Loucy (cell line): ENCODE measurements around the gene IMPACT.

Source experiments
- H2AFZ ChIP-seq: fragments of 200-600 bp; sonication (generic); 2 replicates; pipeline ENCODE4 v1.6.0; 2016; ENCODE audit warnings: antibody characterized with exemption, mild to moderate bottlenecking, low read length, moderate library complexity
- H3F3A ChIP-seq: fragments of 200-600 bp; 2 replicates; pipeline ENCODE4 v1.6.0; 2016; ENCODE audit warnings: antibody characterized with exemption, low read depth, mild to moderate bottlenecking
- H3K27me3 ChIP-seq: fragments of 200-600 bp; sonication (generic); 2 replicates; pipeline ENCODE4 v1.6.1; 2014; ENCODE audit warnings: low read length, mild to moderate bottlenecking; ENCODE audit not compliant: insufficient read depth, poor library complexity, severe bottlenecking
- H3K36me3 ChIP-seq: fragments of 200-600 bp; sonication (generic); 2 replicates; pipeline ENCODE4 v1.6.1; 2016; ENCODE audit warnings: low read length; ENCODE audit not compliant: insufficient read depth
- H3K4me1 ChIP-seq: fragments of 200-600 bp; sonication (generic); 2 replicates; pipeline ENCODE4 v1.5.1; 2014; ENCODE audit warnings: low read length, mild to moderate bottlenecking; ENCODE audit not compliant: insufficient read depth, poor library complexity, severe bottlenecking
- H3K4me2 ChIP-seq: fragments of 200-600 bp; sonication (generic); 2 replicates; pipeline ENCODE4 v1.6.0; 2014; ENCODE audit warnings: antibody characterized with exemption, low read length, low read depth, mild to moderate bottlenecking; ENCODE audit not compliant: poor library complexity, severe bottlenecking
- H3K4me3 ChIP-seq: fragments of 200-600 bp; sonication (generic); 2 replicates; pipeline ENCODE4 v1.5.1; 2014; ENCODE audit warnings: low read length, mild to moderate bottlenecking, mixed read lengths; ENCODE audit not compliant: poor library complexity, severe bottlenecking
- H3K79me2 ChIP-seq: fragments of 200-600 bp; sonication (generic); 2 replicates; pipeline ENCODE4 v1.6.1; 2014; ENCODE audit warnings: low read length; ENCODE audit not compliant: insufficient read depth
- H3K9ac ChIP-seq: fragments of 200-600 bp; sonication (generic); 2 replicates; pipeline ENCODE4 v1.6.0; 2014; ENCODE audit warnings: mild to moderate bottlenecking, low read depth, low read length, moderate library complexity; ENCODE audit not compliant: poor library complexity, severe bottlenecking
- H3K9me2 ChIP-seq: fragments of 200-600 bp; sonication (generic); replicated peaks from 2 replicates; pipeline ENCODE4 v1.6.1; 2016; ENCODE audit warnings: low read depth, low read length, mixed read lengths
- H3K9me3 ChIP-seq: fragments of 200-600 bp; sonication (generic); 2 replicates; pipeline ENCODE4 v1.6.1; 2014; ENCODE audit warnings: mild to moderate bottlenecking, antibody characterized with exemption, low read length, low read depth; ENCODE audit not compliant: insufficient read depth
- H4K20me1 ChIP-seq: fragments of 200-600 bp; sonication (generic); 2 replicates; pipeline ENCODE4 v1.6.0; 2014; ENCODE audit warnings: antibody characterized with exemption, low read length, mild to moderate bottlenecking; ENCODE audit not compliant: insufficient read depth, poor library complexity, severe bottlenecking
- EZH2phosphoT487 ChIP-seq: fragments of 200-600 bp; IDR thresholded peaks from 2 replicates; pipeline ENCODE4 v1.6.1; 2018; ENCODE audit warnings: antibody characterized with exemption, mild to moderate bottlenecking, moderate library complexity, borderline replicate concordance
- TF ChIP-seq, protein P1 (sequence below): fragments of 200-600 bp; sonication (generic); conservative IDR thresholded peaks from 2 replicates; pipeline ENCODE4 v1.5.1; 2014; ENCODE audit warnings: mild to moderate bottlenecking, antibody characterized with exemption, low read length

The IMPACT gene

DNA sequence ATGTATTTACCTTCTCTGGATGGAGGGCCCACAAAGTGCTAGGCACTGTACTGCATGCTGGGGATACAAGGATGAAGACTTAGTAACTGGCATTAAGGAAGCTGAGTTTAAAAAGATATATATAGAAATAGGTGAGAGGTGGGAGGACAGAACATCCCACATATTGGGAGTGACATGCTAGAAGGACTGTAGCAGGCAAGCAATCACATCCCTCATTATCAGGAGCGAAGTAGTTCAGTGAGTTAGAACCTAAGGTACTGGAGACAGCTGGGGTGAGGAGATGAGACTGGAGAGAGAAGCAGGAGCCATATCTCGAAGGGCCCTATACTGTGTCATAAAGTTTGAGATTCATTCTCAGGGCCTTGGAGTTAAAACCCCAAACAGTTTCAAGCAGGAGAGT lies 18.0 kb upstream of the IMPACT start:
- Histone ChIP-seq H3K36me3 (no peaks in the 10 kb centered on the region), H4K20me1 (no peaks in the 10 kb centered on the region), H3K4me2 (no peak overlapping the region), H3F3A (no peaks in the 10 kb centered on the region), H3K27me3 (no peaks in the 10 kb centered on the region), H3K4me1 (no peaks in the 10 kb centered on the region), H2AFZ (no peak overlapping the region), H3K4me3 (no peak overlapping the region), H3K9ac (no peak overlapping the region), H3K79me2 (no peaks in the 10 kb centered on the region), H3K9me2 (no peaks in the 10 kb centered on the region), H3K9me3 (no peaks in the 10 kb centered on the region)
- TF ChIP-seq, protein P1, sequence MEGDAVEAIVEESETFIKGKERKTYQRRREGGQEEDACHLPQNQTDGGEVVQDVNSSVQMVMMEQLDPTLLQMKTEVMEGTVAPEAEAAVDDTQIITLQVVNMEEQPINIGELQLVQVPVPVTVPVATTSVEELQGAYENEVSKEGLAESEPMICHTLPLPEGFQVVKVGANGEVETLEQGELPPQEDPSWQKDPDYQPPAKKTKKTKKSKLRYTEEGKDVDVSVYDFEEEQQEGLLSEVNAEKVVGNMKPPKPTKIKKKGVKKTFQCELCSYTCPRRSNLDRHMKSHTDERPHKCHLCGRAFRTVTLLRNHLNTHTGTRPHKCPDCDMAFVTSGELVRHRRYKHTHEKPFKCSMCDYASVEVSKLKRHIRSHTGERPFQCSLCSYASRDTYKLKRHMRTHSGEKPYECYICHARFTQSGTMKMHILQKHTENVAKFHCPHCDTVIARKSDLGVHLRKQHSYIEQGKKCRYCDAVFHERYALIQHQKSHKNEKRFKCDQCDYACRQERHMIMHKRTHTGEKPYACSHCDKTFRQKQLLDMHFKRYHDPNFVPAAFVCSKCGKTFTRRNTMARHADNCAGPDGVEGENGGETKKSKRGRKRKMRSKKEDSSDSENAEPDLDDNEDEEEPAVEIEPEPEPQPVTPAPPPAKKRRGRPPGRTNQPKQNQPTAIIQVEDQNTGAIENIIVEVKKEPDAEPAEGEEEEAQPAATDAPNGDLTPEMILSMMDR, result no peak
- TF ChIP-seq EZH2phosphoT487, result no peak

DNA sequence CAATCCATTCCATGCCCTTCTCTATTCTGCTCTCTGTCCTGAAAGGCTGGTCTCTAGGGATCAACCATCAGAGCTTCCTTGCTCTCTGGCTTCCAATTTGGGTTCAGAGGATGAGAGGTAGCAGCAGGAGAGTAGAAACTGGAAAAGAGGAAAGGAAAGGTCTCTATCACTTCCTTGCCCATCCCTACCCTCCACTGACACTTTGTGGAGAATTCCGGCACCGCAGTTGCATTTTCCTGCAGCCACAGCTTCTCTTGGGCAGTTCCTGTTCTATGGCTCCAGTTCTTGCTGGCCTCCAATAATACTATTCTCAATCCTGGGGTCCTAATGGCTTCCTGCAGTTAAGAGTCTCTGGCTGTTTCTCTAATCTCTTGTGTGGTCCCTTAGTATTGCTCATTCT lies 13.3 kb upstream of the IMPACT start:
- H4K20me1 ChIP-seq, result no peaks in the 10 kb centered on the region
- H3K4me1 ChIP-seq, result peaks cover 3% of the 10 kb centered on the region
- H2AFZ ChIP-seq, result no peak overlapping the region
- TF ChIP-seq EZH2phosphoT487, result no peak
- TF ChIP-seq, protein P1, result no peak
- H3K9me3 ChIP-seq, result no peaks in the 10 kb centered on the region
- H3K4me3 ChIP-seq, result no peak overlapping the region
- no peaks in the 10 kb centered on the region for H3K9me2 ChIP-seq
- H3K27me3 ChIP-seq, result no peaks in the 10 kb centered on the region
- no peak overlapping the region for H3K4me2 ChIP-seq
- H3K9ac ChIP-seq, result no peak overlapping the region
- no peaks in the 10 kb centered on the region for H3K79me2 ChIP-seq
- no peaks in the 10 kb centered on the region for H3F3A ChIP-seq
- H3K36me3 ChIP-seq, result no peaks in the 10 kb centered on the region

DNA sequence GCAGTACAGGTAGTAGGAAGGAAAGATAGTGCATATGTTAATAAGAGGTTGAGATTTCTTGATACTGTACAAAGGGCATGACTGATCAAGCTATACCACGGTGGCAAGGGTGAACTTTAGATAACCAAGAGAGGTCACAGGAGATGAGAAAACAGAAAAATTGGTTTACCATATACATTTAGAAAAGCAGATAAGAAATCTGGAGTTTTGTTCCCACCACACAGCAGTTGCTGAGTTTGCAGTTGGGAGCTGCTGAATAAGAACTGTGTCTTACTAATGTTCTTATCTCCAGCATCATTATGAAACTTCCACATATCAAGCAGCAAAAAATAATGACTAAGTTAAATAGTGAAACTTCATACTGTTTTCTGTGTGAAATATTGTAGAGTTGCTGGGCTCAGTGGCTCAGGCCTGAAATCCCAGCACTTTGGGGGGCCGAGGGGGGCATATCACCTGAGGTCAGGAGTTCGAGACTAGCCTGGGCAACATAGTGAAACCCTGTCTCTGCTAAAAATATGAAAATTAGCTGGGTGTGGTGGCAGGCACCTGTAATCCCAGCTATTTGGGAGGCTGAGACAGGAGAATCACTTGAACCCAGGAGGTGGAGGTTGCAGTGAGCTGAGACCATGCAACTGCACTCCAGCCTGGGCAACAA lies 12.0 kb upstream of the IMPACT start:
- H3K79me2 ChIP-seq, result no peaks in the 10 kb centered on the region
- H3K36me3 ChIP-seq, result no peaks in the 10 kb centered on the region
- no peak overlapping the region for H3K4me2 ChIP-seq
- no peaks in the 10 kb centered on the region for H3F3A ChIP-seq
- H3K9me3 ChIP-seq, result no peaks in the 10 kb centered on the region
- H3K9ac ChIP-seq, result no peak overlapping the region
- no peak overlapping the region for H3K4me3 ChIP-seq
- no peak overlapping the region for H2AFZ ChIP-seq
- TF ChIP-seq EZH2phosphoT487, result no peak
- TF ChIP-seq, protein P1, result no peak
- no peaks in the 10 kb centered on the region for H3K9me2 ChIP-seq
- no peaks in the 10 kb centered on the region for H4K20me1 ChIP-seq
- H3K4me1 ChIP-seq, result peaks cover 3% of the 10 kb centered on the region
- no peaks in the 10 kb centered on the region for H3K27me3 ChIP-seq
